ENCODE data around the gene TPCN1. TPM values are rescaled to one million over a fixed set of nuclear protein-coding genes. Genes with fewer than 3 reads are reported as not detected.

Gene TPCN1
- total RNA-seq, 2 donors from 2014 or later, result 84.1 to 93.5 TPM

DNA sequence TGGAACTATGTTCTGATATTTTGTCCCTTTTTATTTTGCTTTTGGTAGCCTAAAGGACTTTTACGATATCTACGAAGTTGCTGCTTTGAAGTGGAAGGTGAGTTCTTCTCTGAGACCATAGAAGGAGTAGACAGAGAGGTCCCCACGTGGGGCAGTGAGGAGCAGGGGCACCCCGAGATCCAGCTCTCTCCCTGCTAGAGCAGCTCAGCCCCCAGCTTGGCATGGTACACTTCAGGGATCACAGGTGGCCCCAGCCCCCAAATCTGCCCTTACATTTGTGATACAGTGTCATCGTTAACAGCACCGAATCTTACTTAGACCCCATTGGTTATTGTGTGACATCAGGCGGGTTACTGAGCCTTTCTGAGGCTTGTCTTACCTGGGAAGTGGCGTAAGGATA, 56.9 kb downstream of the TPCN1 start:
- Histone ChIP-seq H3K36me3 (peaks cover 51% of the 10 kb centered on the region), H3K4me1 (ENCODE audit: control insufficient read depth in 1 of 2, low read depth in 2 of 2) (peaks cover 5 to 7% of the 10 kb centered on the region in 2 donors), H3K4me3 (no peak overlapping the region), H3K9me3 (no peaks in the 10 kb centered on the region), H3K27ac (no peak overlapping the region), H3K27me3 (replicated peaks; ENCODE audit: insufficient read depth) (no peaks in the 10 kb centered on the region)
- DNase-seq (ENCODE audit: low spot score) (no peak), ATAC-seq (ENCODE audit: insufficient number of reproducible peaks, low FRiP score, low read depth) (no peak)
- TF ChIP-seq, protein P1, sequence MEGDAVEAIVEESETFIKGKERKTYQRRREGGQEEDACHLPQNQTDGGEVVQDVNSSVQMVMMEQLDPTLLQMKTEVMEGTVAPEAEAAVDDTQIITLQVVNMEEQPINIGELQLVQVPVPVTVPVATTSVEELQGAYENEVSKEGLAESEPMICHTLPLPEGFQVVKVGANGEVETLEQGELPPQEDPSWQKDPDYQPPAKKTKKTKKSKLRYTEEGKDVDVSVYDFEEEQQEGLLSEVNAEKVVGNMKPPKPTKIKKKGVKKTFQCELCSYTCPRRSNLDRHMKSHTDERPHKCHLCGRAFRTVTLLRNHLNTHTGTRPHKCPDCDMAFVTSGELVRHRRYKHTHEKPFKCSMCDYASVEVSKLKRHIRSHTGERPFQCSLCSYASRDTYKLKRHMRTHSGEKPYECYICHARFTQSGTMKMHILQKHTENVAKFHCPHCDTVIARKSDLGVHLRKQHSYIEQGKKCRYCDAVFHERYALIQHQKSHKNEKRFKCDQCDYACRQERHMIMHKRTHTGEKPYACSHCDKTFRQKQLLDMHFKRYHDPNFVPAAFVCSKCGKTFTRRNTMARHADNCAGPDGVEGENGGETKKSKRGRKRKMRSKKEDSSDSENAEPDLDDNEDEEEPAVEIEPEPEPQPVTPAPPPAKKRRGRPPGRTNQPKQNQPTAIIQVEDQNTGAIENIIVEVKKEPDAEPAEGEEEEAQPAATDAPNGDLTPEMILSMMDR (IDR thresholded peaks at IDR 0.05), result no peak

DNA sequence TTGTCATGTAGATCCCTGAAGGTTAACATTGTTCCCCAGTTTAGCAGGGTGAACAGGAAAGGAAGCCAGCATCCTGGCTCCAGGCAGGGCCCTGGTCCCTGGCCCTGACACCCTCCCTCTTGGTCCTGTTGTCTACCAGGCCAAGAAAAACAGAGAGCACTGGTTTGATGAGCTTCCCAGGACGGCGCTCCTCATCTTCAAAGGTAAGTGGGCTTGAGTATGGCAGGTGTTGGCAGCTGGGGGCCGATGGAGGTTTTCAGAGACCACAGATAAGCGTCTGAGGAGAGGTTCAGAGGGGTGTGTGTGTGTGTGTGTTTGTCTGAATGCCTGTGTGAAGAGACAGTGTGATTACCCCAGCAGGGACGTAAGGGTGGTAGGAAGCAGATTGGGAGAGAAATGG, 57.4 kb downstream of the TPCN1 start:
- TF ChIP-seq, protein P1 (IDR thresholded peaks at IDR 0.05), result no peak
- Histone ChIP-seq H3K27ac (no peak overlapping the region), H3K27me3 (replicated peaks; ENCODE audit: insufficient read depth) (no peaks in the 10 kb centered on the region), H3K4me1 (ENCODE audit: control insufficient read depth in 1 of 2, low read depth in 2 of 2) (peaks cover 1 to 2% of the 10 kb centered on the region in 2 donors), H3K4me3 (no peak overlapping the region), H3K9me3 (no peaks in the 10 kb centered on the region), H3K36me3 (peaks cover 52% of the 10 kb centered on the region)
- DNase-seq (ENCODE audit: low spot score) (no peak), ATAC-seq (ENCODE audit: insufficient number of reproducible peaks, low FRiP score, low read depth) (no peak)

DNA sequence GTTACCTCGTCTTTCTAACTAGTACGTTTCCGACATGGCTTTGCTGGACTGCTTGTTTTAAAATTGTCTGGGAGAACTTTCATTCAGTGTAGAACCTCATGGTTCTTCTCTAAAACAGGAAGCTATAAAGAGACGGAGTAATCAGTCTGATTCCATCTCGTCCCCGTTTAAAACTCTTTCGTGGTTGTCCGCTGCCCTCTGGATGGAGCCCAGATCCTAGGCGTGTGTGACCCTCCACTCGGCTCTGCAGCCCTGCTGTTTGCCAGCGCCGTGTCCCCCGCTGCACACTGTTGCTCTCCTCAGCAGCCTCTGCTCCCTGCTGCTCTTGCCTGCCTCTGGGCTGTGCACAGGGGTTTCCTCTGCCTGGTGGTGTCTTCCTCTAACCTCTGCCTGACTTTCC, 63.5 kb downstream of the TPCN1 start:
- H3K36me3 ChIP-seq, result peaks cover 61% of the 10 kb centered on the region
- no peak overlapping the region for H3K4me3 ChIP-seq
- no peaks in the 10 kb centered on the region for H3K27me3 ChIP-seq (replicated peaks; ENCODE audit: insufficient read depth)
- no peak overlapping the region for H3K27ac ChIP-seq
- TF ChIP-seq, protein P1 (IDR thresholded peaks at IDR 0.05), result no peak
- ATAC-seq (ENCODE audit: insufficient number of reproducible peaks, low FRiP score, low read depth) (no peak), DNase-seq (ENCODE audit: low spot score) (no peak)
- no peaks in the 10 kb centered on the region for H3K9me3 ChIP-seq
- no peaks in the 10 kb centered on the region for H3K4me1 ChIP-seq (ENCODE audit: control insufficient read depth in 1 of 2, low read depth in 2 of 2)

DNA sequence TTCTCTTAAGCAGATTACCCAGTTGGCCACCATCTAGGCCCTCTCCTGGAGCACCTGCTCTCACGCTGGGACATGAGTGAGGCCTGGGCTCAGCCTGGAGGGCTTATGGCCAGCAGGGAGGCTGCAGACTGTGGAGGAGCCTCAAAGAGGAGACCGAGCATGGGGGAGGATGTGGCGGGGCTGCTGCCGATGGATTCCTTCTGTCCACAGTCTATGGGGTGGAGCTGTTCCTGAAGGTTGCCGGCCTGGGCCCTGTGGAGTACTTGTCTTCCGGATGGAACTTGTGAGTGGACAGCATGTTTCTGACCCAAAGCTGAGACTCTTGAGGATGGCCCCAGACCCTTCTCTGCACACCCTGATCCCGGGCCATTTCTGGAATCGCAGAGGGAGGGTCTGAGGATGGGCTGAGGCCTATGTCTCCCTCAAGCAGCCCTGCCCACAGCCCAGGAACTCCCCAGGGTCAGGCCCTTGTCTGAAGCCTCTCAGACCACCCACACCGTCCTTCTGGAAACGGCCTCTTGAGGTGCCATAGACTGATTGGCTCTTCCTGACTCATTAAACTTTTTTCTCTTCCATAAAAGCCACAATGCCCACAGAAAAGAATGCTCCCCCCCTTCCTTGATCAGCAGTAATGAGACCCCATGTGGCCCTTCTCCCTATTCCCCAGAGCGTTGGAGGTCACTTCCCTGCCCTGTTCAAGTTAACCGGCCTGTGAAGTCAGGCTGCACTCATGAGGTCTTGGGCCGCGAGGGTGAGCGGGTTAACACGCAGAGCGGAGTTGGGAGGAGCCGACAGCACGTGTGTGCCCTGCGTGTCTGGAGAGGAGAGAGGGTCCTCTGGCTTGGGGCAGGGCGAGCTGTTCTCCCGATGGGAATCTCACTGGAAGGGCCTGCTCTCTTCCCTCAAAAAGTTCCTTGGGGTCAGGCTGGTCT, 64.7 kb downstream of the TPCN1 start:
- Histone ChIP-seq H3K4me3 (no peak overlapping the region), H3K36me3 (peaks cover 73% of the 10 kb centered on the region), H3K27me3 (replicated peaks; ENCODE audit: insufficient read depth) (no peaks in the 10 kb centered on the region), H3K9me3 (no peaks in the 10 kb centered on the region), H3K4me1 (ENCODE audit: control insufficient read depth in 1 of 2, low read depth in 2 of 2) (no peaks in the 10 kb centered on the region), H3K27ac (no peak overlapping the region)
- DNase-seq (ENCODE audit: low spot score), result no peak
- TF ChIP-seq, protein P1 (IDR thresholded peaks at IDR 0.05), result no peak
- no peak for ATAC-seq (ENCODE audit: insufficient number of reproducible peaks, low FRiP score, low read depth)

DNA sequence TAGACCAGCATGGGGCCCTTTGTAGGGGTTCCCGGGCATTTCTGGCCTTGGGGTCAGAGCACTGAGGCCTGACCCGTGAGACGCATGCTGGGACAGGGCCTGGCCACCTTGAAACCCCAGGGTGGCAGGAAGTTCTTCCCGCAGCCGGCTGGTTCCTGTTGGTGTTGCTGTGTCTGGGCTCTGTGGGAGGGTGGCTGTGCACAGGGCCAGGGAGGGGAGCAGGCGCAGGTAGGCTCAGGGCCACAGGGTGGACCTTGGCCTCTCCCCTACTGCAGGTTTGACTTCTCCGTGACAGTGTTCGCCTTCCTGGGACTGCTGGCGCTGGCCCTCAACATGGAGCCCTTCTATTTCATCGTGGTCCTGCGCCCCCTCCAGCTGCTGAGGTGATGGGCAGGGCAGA, 65.4 kb downstream of the TPCN1 start:
- DNase-seq (ENCODE audit: low spot score), result no peak
- H3K36me3 ChIP-seq, result peaks cover 81% of the 10 kb centered on the region
- no peak overlapping the region for H3K27ac ChIP-seq
- H3K4me1 ChIP-seq (ENCODE audit: control insufficient read depth in 1 of 2, low read depth in 2 of 2), result no peaks in the 10 kb centered on the region
- no peaks in the 10 kb centered on the region for H3K27me3 ChIP-seq (replicated peaks; ENCODE audit: insufficient read depth)
- no peak overlapping the region for H3K4me3 ChIP-seq
- no peak for ATAC-seq (ENCODE audit: insufficient number of reproducible peaks, low FRiP score, low read depth)
- TF ChIP-seq, protein P1 (IDR thresholded peaks at IDR 0.05), result no peak
- no peaks in the 10 kb centered on the region for H3K9me3 ChIP-seq
